Testis (tissue), 3 donors: ENCODE results near the gene COL5A1. TPM values are rescaled to one million over a fixed set of nuclear protein-coding genes. Genes with fewer than 3 reads are reported as not detected.

Source experiments
- DNase-seq: peaks from one replicate; pipeline ENCODE4 v3.0.0-alpha.2; 2019
- H3K27ac ChIP-seq, 2 donors: fragments of 200-600 bp; sonication (generic); one replicate each; pipeline ENCODE4 v1.5.1; 2019
- H3K27me3 ChIP-seq: fragments of 200-600 bp; sonication (generic); one replicate; pipeline ENCODE4 v1.5.1; 2019
- H3K36me3 ChIP-seq: fragments of 200-600 bp; sonication (generic); one replicate; pipeline ENCODE4 v1.5.1; 2017; ENCODE audit warnings: low read depth; ENCODE audit errors: missing control alignments
- H3K4me1 ChIP-seq: fragments of 200-600 bp; sonication (generic); one replicate; pipeline ENCODE4 v1.5.1; 2019
- H3K4me3 ChIP-seq, 2 donors: fragments of 200-600 bp; sonication (generic); one replicate each; pipeline ENCODE4 v1.5.1; 2017 to 2019
- H3K9me3 ChIP-seq: fragments of 200-600 bp; sonication (generic); one replicate; pipeline ENCODE4 v1.5.1; 2017
- POLR2A ChIP-seq: fragments of 450-650 bp; IDR thresholded peaks from one replicate; pipeline ENCODE4 v1.6.1; 2017; ENCODE audit warnings: antibody characterized with exemption, mild to moderate bottlenecking, moderate library complexity
- WGBS, 2 donors: methylation state at CpG; one replicate each; pipeline ENCODE4 v1.1.5; 2018; 5-methylcytosine and 5-hydroxymethylcytosine counted together
- intact Hi-C: fragments of 100-400 bp; cut with DNase I; formaldehyde crosslinking; loops from one replicate; pipeline ENCODE4 v1.15.1; 2023; ENCODE audit warnings: low total_unique reads
- polyA plus RNA-seq: library from polyadenylated mRNA; stranded (reverse); fragments of 350-450 nt; fragmentation: Illumina TruSeq; extraction: RNeasy Lipid Tissue Mini Kit (QIAGEN cat#74804); gene quantifications from one replicate; pipeline ENCODE4 v1.2.3, GENCODE V29; 2014; ENCODE audit warnings: low read depth, low replicate concordance; ENCODE audit not compliant: insufficient read depth
- total RNA-seq, 2 donors: library from RNA; depleted of rRNA; stranded (reverse); fragments of >200 nt; gene quantifications; one replicate each; pipeline ENCODE4 v1.2.3, GENCODE V29; 2016
- TF ChIP-seq, protein P1 (sequence below), 3 experiments: fragments of 450-650 bp in 2 of 3; fragments of 200-600 bp in 1 of 3; sonication (generic) in 1 of 3; IDR thresholded peaks; one replicate each; pipeline ENCODE4 v1.5.1; 2016 to 2019; ENCODE audit warnings: antibody characterized with exemption in 3 of 3, mild to moderate bottlenecking in 2 of 3, moderate library complexity in 1 of 3

Gene COL5A1
- total and polyA plus RNA-seq, 3 donors from 2014 or later, result 18.5 to 34.3 (median 20.8) TPM

DNA sequence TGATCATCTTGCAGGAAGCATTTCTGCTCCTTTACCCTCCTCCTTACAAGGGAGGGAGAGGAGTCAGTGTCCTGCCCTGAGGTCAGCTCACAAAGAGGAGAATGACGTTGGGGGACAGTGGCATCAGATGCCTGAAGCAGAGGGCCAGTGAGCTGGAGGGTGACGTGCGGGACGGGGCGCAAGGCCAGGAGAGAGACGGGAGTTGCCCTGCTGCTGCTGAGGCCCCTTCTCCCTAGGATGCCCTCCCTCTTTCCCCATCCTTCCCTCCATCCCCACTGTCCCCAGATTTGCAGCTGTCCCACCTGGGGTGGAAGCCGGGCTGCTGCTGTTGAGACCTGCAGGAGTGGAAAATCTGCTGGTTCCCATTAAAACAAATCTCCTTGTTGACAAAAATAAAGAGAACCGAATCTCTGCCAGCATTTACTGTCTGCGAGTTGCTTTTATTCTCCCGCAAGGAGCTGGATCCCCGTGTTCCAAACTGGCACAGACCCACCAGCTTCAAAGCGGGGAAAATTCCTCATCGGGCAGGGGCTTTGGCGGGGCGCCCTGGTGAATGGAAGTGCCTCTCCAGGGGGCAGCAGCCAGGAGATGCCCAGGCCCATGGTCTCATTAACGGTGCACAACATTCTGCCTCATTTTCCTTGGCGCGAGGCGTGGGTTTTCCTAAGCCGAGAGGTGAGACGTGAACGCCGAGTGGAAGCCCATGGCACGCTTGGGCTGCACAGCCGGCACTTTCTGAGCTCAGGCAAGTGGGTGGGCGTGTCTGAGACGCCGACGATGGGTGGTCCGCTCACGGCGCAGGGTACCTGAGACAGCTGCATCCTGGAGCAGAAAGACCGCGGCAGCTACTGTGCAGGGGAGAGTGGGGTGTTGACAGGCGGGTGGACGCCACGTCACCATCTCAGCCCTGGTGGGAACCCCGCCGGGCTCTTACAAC lies 13.9 kb upstream of the COL5A1 start:
- Histone ChIP-seq H3K9me3 (no peaks in the 10 kb centered on the region), H3K27ac (no peak overlapping the region), H3K4me1 (no peaks in the 10 kb centered on the region), H3K4me3 (no peak overlapping the region), H3K27me3 (no peaks in the 10 kb centered on the region), H3K36me3 (no peaks in the 10 kb centered on the region)
- TF ChIP-seq, protein P1, sequence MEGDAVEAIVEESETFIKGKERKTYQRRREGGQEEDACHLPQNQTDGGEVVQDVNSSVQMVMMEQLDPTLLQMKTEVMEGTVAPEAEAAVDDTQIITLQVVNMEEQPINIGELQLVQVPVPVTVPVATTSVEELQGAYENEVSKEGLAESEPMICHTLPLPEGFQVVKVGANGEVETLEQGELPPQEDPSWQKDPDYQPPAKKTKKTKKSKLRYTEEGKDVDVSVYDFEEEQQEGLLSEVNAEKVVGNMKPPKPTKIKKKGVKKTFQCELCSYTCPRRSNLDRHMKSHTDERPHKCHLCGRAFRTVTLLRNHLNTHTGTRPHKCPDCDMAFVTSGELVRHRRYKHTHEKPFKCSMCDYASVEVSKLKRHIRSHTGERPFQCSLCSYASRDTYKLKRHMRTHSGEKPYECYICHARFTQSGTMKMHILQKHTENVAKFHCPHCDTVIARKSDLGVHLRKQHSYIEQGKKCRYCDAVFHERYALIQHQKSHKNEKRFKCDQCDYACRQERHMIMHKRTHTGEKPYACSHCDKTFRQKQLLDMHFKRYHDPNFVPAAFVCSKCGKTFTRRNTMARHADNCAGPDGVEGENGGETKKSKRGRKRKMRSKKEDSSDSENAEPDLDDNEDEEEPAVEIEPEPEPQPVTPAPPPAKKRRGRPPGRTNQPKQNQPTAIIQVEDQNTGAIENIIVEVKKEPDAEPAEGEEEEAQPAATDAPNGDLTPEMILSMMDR (IDR thresholded peaks at IDR 0.05), result no peak
- no peak for TF ChIP-seq POLR2A
- no peak for DNase-seq
- intact Hi-C loops, result no loop called here
- 72 to 79% methylated on average over 38 to 39 of the region's 39 CpGs for WGBS, 2 donors

DNA sequence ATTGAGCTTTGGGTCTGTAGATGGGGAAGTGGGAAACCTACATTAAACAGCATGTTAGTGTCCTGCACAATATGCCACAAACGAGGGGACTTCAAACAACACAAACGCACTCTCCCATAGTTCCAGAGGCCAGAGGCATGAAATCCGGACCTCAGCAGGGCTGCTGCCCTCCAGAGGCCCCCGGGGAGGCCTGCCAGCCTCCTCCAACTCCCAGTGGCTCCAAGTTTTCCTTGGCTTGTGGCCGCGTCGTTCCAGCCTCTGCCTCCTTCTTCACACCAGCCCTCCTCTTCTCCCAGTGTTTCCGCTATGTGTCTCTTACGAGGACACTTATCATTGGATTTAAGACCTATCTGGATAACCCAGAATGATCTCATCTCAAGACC lies 13.3 kb upstream of the COL5A1 start:
- H3K4me3 ChIP-seq, result no peak overlapping the region
- H3K27ac ChIP-seq, result no peak overlapping the region
- no peaks in the 10 kb centered on the region for H3K9me3 ChIP-seq
- no peaks in the 10 kb centered on the region for H3K36me3 ChIP-seq
- H3K27me3 ChIP-seq, result no peaks in the 10 kb centered on the region
- WGBS, 2 donors, result 87 to 91% methylated on average over 9 of the region's 9 CpGs
- H3K4me1 ChIP-seq, result no peaks in the 10 kb centered on the region
- no peak for TF ChIP-seq POLR2A
- TF ChIP-seq, protein P1 (IDR thresholded peaks at IDR 0.05), result no peak
- intact Hi-C loops, result no loop called here
- DNase-seq, result no peak

GRCh38 chr9:134629061-134629585 lies 12.5 kb upstream of the COL5A1 start:
- Histone ChIP-seq H3K27ac (no peak overlapping the region), H3K4me1 (no peaks in the 10 kb centered on the region), H3K36me3 (no peaks in the 10 kb centered on the region), H3K27me3 (no peaks in the 10 kb centered on the region), H3K9me3 (no peaks in the 10 kb centered on the region), H3K4me3 (no peak overlapping the region)
- WGBS, 2 donors, result 89 to 96% methylated on average over 15 to 21 of the region's 21 CpGs
- intact Hi-C loops, result no loop called here
- no peak for DNase-seq
- TF ChIP-seq, protein P1 (IDR thresholded peaks at IDR 0.05), result no peak
- no peak for TF ChIP-seq POLR2A

GRCh38 chr9:134629586-134630392 lies 11.8 kb upstream of the COL5A1 start:
- no peak for DNase-seq
- intact Hi-C loops, result no loop called here
- Histone ChIP-seq H3K4me1 (no peaks in the 10 kb centered on the region), H3K36me3 (no peaks in the 10 kb centered on the region), H3K4me3 (no peak overlapping the region), H3K27me3 (no peaks in the 10 kb centered on the region), H3K9me3 (no peaks in the 10 kb centered on the region), H3K27ac (no peak overlapping the region)
- TF ChIP-seq, protein P1 (IDR thresholded peaks at IDR 0.05), result no peak
- TF ChIP-seq POLR2A, result no peak
- 76 to 87% methylated on average over 8 to 16 of the region's 16 CpGs for WGBS, 2 donors
